ENCODE results near the gene FHIT. TPM values are rescaled to one million over a fixed set of nuclear protein-coding genes. Genes with fewer than 3 reads are reported as not detected.
A peak's percentile ranks its signal among the peaks of the same experiment; 100 is the strongest.

The FHIT gene
- total and polyA plus RNA-seq, 2 donors from 2014 or later = 20.2 to 61.2 TPM

- DNase-seq (peak in 3 of 5 donors; percentile 19 to 77 (median 68)), FAIRE-seq (no peak)
- Histone ChIP-seq H3K9ac (ENCODE audit: low read length in 3 of 3) (no peak overlapping the region), H3K9me3 (ENCODE audit: control insufficient read depth in 2 of 3, insufficient read depth in 1 of 3, low read length in 3 of 3) (no peaks in the 10 kb centered on the region), H3K27me3 (ENCODE audit: control insufficient read depth, insufficient read depth, low read length) (no peaks in the 10 kb centered on the region), H3K4me3 (ENCODE audit: low read length in 3 of 3) (no peak overlapping the region), H3K27ac (ENCODE audit: low read depth in 2 of 2, low read length in 2 of 2) (no peak overlapping the region), H3K4me1 (ENCODE audit: control insufficient read depth in 2 of 3, insufficient read depth in 2 of 3, low read depth in 1 of 3, low read length in 3 of 3) (no peaks in the 10 kb centered on the region), H3K36me3 (ENCODE audit: control insufficient read depth in 2 of 3, insufficient read depth in 3 of 3, low read length in 3 of 3) (no peaks in the 10 kb centered on the region)
- TF ChIP-seq CTCF (IDR thresholded peaks at IDR 0.05; ENCODE audit: borderline replicate concordance, extremely low read depth, insufficient read depth) = no peak
- intact Hi-C loops (cut with DNase I) = no loop called here
Observed at GRCh38 chr3:59777066-59777465, 1474.2 kb downstream of the FHIT start.

- FAIRE-seq = no peak
- Histone ChIP-seq H3K9ac (ENCODE audit: low read length in 3 of 3) (no peak overlapping the region), H3K27me3 (ENCODE audit: control insufficient read depth, insufficient read depth, low read length) (no peaks in the 10 kb centered on the region), H3K36me3 (ENCODE audit: control insufficient read depth in 2 of 3, insufficient read depth in 3 of 3, low read length in 3 of 3) (no peaks in the 10 kb centered on the region), H3K4me1 (ENCODE audit: control insufficient read depth in 2 of 3, insufficient read depth in 2 of 3, low read depth in 1 of 3, low read length in 3 of 3) (no peaks in the 10 kb centered on the region), H3K9me3 (ENCODE audit: control insufficient read depth in 2 of 3, insufficient read depth in 1 of 3, low read length in 3 of 3) (no peaks in the 10 kb centered on the region), H3K27ac (ENCODE audit: low read depth in 2 of 2, low read length in 2 of 2) (no peak overlapping the region), H3K4me3 (ENCODE audit: low read length in 3 of 3) (no peak overlapping the region)
- no peak for TF ChIP-seq CTCF (IDR thresholded peaks at IDR 0.05; ENCODE audit: borderline replicate concordance, extremely low read depth, insufficient read depth)
- DNase-seq = no peak
- intact Hi-C loops (cut with DNase I) = no loop called here
Observed at GRCh38 chr3:59775761-59776325, 1475.4 kb downstream of the FHIT start.

GRCh38 chr3:59775106-59775505 lies 1476.1 kb downstream of the FHIT start:
- DNase-seq (no peak), FAIRE-seq (no peak)
- Histone ChIP-seq H3K36me3 (ENCODE audit: control insufficient read depth in 2 of 3, insufficient read depth in 3 of 3, low read length in 3 of 3) (no peaks in the 10 kb centered on the region), H3K4me3 (ENCODE audit: low read length in 3 of 3) (no peak overlapping the region), H3K27ac (ENCODE audit: low read depth in 2 of 2, low read length in 2 of 2) (no peak overlapping the region), H3K9me3 (ENCODE audit: control insufficient read depth in 2 of 3, insufficient read depth in 1 of 3, low read length in 3 of 3) (no peaks in the 10 kb centered on the region), H3K9ac (ENCODE audit: low read length in 3 of 3) (no peak overlapping the region), H3K27me3 (ENCODE audit: control insufficient read depth, insufficient read depth, low read length) (no peaks in the 10 kb centered on the region), H3K4me1 (ENCODE audit: control insufficient read depth in 2 of 3, insufficient read depth in 2 of 3, low read depth in 1 of 3, low read length in 3 of 3) (no peaks in the 10 kb centered on the region)
- no peak for TF ChIP-seq CTCF (IDR thresholded peaks at IDR 0.05; ENCODE audit: borderline replicate concordance, extremely low read depth, insufficient read depth)
- intact Hi-C loops (cut with DNase I) = no loop called here

- no peaks in the 10 kb centered on the region for H3K4me1 ChIP-seq (ENCODE audit: control insufficient read depth in 2 of 3, insufficient read depth in 2 of 3, low read depth in 1 of 3, low read length in 3 of 3)
- no peak overlapping the region for H3K27ac ChIP-seq (ENCODE audit: low read depth in 2 of 2, low read length in 2 of 2)
- no peaks in the 10 kb centered on the region for H3K9me3 ChIP-seq (ENCODE audit: control insufficient read depth in 2 of 3, insufficient read depth in 1 of 3, low read length in 3 of 3)
- H3K27me3 ChIP-seq (ENCODE audit: control insufficient read depth, insufficient read depth, low read length) = no peaks in the 10 kb centered on the region
- H3K36me3 ChIP-seq (ENCODE audit: control insufficient read depth in 2 of 3, insufficient read depth in 3 of 3, low read length in 3 of 3) = no peaks in the 10 kb centered on the region
- no peak overlapping the region for H3K4me3 ChIP-seq (ENCODE audit: low read length in 3 of 3)
- intact Hi-C loops (cut with DNase I) = no loop called here
- no peak for DNase-seq
- no peak for FAIRE-seq
- TF ChIP-seq CTCF (IDR thresholded peaks at IDR 0.05; ENCODE audit: borderline replicate concordance, extremely low read depth, insufficient read depth) = no peak
- no peak overlapping the region for H3K9ac ChIP-seq (ENCODE audit: low read length in 3 of 3)
Observed at GRCh38 chr3:59774634-59775033, 1476.6 kb downstream of the FHIT start.

Data from kidney (tissue), 14 donors.